Measurements from ENCODE around the gene ATP6V0A1.
A peak's percentile ranks its signal among the peaks of the same experiment; 100 is the strongest.
"Not testable (repeated sequence)": the region's sequence is repeated elsewhere in the genome, so short reads cannot be mapped to it uniquely, and the experiment has no call there.

Gene ATP6V0A1

GRCh38 chr17:42438600-42439567, 19.8 kb upstream of the ATP6V0A1 start:
- H3K4me3 ChIP-seq (ENCODE audit: low read depth, low read length): no peak overlapping the region
- H2AFZ ChIP-seq (ENCODE audit: low read length, unreplicated experiment): no peak overlapping the region
- no peak overlapping the region for H3K27ac ChIP-seq (ENCODE audit: low read depth, low read length)
- H3K4me1 ChIP-seq (ENCODE audit: control insufficient read depth, insufficient read depth, low read length, unreplicated experiment): peaks cover 14% of the 10 kb centered on the region
- no peaks in the 10 kb centered on the region for H3K27me3 ChIP-seq (ENCODE audit: insufficient read depth, low read length)
- H3K79me2 ChIP-seq (ENCODE audit: control insufficient read depth, insufficient read depth, low read length, unreplicated experiment): no peaks in the 10 kb centered on the region
- H3K36me3 ChIP-seq (ENCODE audit: insufficient read depth, low read length): no peaks in the 10 kb centered on the region

DNA sequence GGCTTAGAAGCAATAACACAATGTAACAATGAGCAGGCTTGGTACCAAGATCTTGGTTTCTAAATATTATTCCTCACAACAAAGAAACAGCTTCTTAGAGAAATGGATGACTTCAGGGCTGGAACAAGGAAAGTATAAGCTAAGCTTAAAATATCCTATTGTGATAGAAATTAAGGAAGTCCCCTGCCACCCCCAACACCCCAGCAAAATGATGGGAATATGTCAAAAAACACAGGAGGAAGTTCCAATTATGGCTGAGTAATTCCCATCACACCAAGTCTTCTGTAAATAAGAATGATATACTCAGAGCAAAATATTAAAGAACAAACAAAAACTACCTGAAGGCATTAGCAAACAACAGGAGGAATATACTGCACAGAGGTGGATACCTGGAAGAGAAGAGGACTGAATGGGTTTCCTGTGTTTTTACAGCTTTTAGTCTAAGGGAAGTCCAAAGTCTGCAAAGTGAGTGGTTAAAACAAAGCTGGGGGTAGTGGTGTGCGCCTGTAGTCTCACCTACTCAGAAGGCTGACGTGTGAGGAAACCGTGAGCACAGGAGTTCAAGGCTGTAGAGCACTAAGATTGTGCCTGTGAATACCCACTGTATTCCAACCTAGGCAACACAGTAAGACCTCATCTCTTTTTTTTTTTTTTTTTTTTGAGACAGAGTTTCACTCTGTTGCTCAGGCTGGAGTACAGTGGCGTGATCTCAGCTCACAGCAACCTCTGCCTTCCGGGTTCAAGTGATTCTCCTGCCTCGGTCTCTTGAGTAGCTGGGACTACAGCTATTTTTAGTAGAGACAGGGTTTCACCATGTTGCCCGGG, 17.1 kb upstream of the ATP6V0A1 start:
- no peak overlapping the region for H2AFZ ChIP-seq (ENCODE audit: low read length, unreplicated experiment)
- no peak overlapping the region for H3K4me3 ChIP-seq (ENCODE audit: low read depth, low read length)
- peaks cover 8% of the 10 kb centered on the region for H3K4me1 ChIP-seq (ENCODE audit: control insufficient read depth, insufficient read depth, low read length, unreplicated experiment)
- H3K79me2 ChIP-seq (ENCODE audit: control insufficient read depth, insufficient read depth, low read length, unreplicated experiment): no peaks in the 10 kb centered on the region
- no peaks in the 10 kb centered on the region for H3K27me3 ChIP-seq (ENCODE audit: insufficient read depth, low read length)
- H3K27ac ChIP-seq (ENCODE audit: low read depth, low read length): no peak overlapping the region
- H3K36me3 ChIP-seq (ENCODE audit: insufficient read depth, low read length): no peaks in the 10 kb centered on the region

GRCh38 chr17:42442196-42442565, 16.5 kb upstream of the ATP6V0A1 start:
- Histone ChIP-seq H2AFZ (ENCODE audit: low read length, unreplicated experiment) (no peak overlapping the region), H3K79me2 (ENCODE audit: control insufficient read depth, insufficient read depth, low read length, unreplicated experiment) (no peaks in the 10 kb centered on the region), H3K36me3 (ENCODE audit: insufficient read depth, low read length) (no peaks in the 10 kb centered on the region), H3K4me3 (ENCODE audit: low read depth, low read length) (no peak overlapping the region), H3K27me3 (ENCODE audit: insufficient read depth, low read length) (no peaks in the 10 kb centered on the region), H3K4me1 (ENCODE audit: control insufficient read depth, insufficient read depth, low read length, unreplicated experiment) (peaks cover 3% of the 10 kb centered on the region), H3K27ac (ENCODE audit: low read depth, low read length) (no peak overlapping the region)

DNA sequence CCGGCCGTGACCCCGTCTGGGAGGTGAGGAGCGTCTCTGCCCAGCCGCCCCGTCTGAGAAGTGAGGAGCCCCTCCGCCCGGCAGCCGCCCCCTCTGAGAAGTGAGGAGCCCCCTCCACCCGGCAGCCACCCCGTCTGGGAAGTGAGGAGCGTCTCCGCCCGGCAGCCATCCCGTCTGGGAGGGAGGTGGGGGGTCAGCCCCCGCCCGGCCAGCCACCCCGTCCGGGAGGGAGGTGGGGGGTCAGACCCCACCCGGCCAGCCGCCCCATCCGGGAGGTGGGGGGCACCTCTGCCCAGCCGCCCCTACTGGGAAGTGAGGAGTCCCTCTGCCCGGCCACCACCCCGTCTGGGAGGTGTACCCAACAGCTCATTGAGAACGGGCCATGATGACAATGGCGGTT, 9.5 kb upstream of the ATP6V0A1 start:
- not testable (repeated sequence) for H2AFZ ChIP-seq (ENCODE audit: low read length, unreplicated experiment); H3K27ac ChIP-seq (ENCODE audit: low read depth, low read length); H3K4me1 ChIP-seq (ENCODE audit: control insufficient read depth, insufficient read depth, low read length, unreplicated experiment); H3K79me2 ChIP-seq (ENCODE audit: control insufficient read depth, insufficient read depth, low read length, unreplicated experiment); H3K4me3 ChIP-seq (ENCODE audit: low read depth, low read length); H3K36me3 ChIP-seq (ENCODE audit: insufficient read depth, low read length); H3K27me3 ChIP-seq (ENCODE audit: insufficient read depth, low read length)

GRCh38 chr17:42449838-42450237, 8.8 kb upstream of the ATP6V0A1 start:
- H3K79me2 ChIP-seq (ENCODE audit: control insufficient read depth, insufficient read depth, low read length, unreplicated experiment); H3K4me3 ChIP-seq (ENCODE audit: low read depth, low read length); H3K36me3 ChIP-seq (ENCODE audit: insufficient read depth, low read length); H2AFZ ChIP-seq (ENCODE audit: low read length, unreplicated experiment); H3K4me1 ChIP-seq (ENCODE audit: control insufficient read depth, insufficient read depth, low read length, unreplicated experiment); H3K27me3 ChIP-seq (ENCODE audit: insufficient read depth, low read length); H3K27ac ChIP-seq (ENCODE audit: low read depth, low read length): not testable (repeated sequence)

DNA sequence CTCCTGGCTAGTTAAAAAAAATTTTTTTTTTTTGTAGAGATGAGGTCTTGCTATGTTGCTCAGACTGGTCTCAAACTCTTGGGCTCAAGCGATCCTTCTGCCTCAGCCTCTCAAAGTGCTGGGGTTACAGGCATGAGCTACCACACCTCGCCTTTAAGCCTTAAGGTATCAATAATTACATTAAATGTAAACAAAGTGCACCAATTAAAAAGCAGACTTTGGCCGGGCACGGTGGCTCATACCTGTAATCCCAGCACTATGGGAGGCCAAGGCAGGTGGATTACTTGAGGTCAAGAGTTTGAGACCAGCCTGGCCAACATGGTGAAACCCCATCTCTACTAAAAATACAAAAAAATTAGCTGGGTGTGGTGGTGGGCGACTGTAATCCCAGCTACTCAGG, 7.4 kb upstream of the ATP6V0A1 start:
- H3K79me2 ChIP-seq (ENCODE audit: control insufficient read depth, insufficient read depth, low read length, unreplicated experiment); H3K36me3 ChIP-seq (ENCODE audit: insufficient read depth, low read length); H2AFZ ChIP-seq (ENCODE audit: low read length, unreplicated experiment); H3K4me1 ChIP-seq (ENCODE audit: control insufficient read depth, insufficient read depth, low read length, unreplicated experiment); H3K4me3 ChIP-seq (ENCODE audit: low read depth, low read length); H3K27me3 ChIP-seq (ENCODE audit: insufficient read depth, low read length); H3K27ac ChIP-seq (ENCODE audit: low read depth, low read length): not testable (repeated sequence)

GRCh38 chr17:42453439-42453838, 5.2 kb upstream of the ATP6V0A1 start:
- Histone ChIP-seq H3K27me3 (ENCODE audit: insufficient read depth, low read length) (no peaks in the 10 kb centered on the region), H3K36me3 (ENCODE audit: insufficient read depth, low read length) (no peaks in the 10 kb centered on the region), H3K27ac (ENCODE audit: low read depth, low read length) (no peak overlapping the region), H3K4me1 (ENCODE audit: control insufficient read depth, insufficient read depth, low read length, unreplicated experiment) (peaks cover 17% of the 10 kb centered on the region), H2AFZ (ENCODE audit: low read length, unreplicated experiment) (no peak overlapping the region), H3K79me2 (ENCODE audit: control insufficient read depth, insufficient read depth, low read length, unreplicated experiment) (no peaks in the 10 kb centered on the region), H3K4me3 (ENCODE audit: low read depth, low read length) (no peak overlapping the region)

- H3K27ac ChIP-seq (ENCODE audit: low read depth, low read length); H3K4me3 ChIP-seq (ENCODE audit: low read depth, low read length); H2AFZ ChIP-seq (ENCODE audit: low read length, unreplicated experiment); H3K36me3 ChIP-seq (ENCODE audit: insufficient read depth, low read length); H3K79me2 ChIP-seq (ENCODE audit: control insufficient read depth, insufficient read depth, low read length, unreplicated experiment); H3K27me3 ChIP-seq (ENCODE audit: insufficient read depth, low read length): not testable (repeated sequence)
- peaks cover 17% of the 10 kb centered on the region for H3K4me1 ChIP-seq (ENCODE audit: control insufficient read depth, insufficient read depth, low read length, unreplicated experiment)
These were observed 3.7 kb upstream of the ATP6V0A1 start for GRCh38 chr17:42454987-42455386.

DNA sequence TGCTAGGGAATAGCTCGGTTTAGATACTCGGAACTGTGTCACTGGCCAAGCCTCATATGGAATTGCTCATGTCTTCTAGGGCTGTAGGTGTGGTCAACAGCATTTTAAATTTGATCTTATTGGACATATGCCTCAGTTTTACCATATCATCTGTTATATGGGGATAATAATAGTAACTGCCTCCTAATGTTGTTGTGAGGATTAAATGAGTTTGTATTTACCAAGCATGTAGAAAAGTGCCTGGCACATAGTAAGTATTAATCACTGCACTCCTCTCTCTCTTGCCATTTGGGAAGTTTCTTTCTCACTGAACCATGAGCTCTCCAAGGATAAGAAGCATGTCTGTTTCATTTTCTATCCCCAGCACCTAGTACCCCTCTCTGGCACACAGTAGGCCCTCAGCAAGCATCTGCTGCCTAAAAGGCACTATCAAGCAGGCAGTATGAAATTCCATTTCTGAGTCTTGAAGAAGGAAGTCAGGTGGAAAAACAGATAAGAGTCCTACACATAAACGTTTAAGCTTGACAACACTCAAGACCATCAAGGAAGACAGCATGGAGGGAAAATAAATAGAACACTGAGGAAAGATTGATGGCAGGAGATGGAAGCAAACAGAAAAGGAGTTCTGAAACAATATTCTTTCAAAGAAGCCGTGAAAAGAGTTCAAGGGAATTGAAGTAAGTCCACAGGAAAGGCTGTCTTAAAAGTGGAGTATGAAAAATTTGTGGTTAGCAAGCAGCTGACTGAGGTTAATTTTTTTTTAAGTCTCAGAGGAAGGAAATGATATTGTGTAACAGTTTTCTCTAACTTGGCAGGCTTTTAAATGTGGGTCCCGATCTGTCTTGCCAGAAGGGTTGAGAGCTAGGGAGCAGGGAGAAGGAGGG, 2.2 kb upstream of the ATP6V0A1 start:
- Histone ChIP-seq H3K4me3 (ENCODE audit: low read depth, low read length) (peak overlapping the region; percentile 39), H3K36me3 (ENCODE audit: insufficient read depth, low read length) (no peaks in the 10 kb centered on the region), H3K27me3 (ENCODE audit: insufficient read depth, low read length) (no peaks in the 10 kb centered on the region), H2AFZ (ENCODE audit: low read length, unreplicated experiment) (peak overlapping the region; percentile 57), H3K4me1 (ENCODE audit: control insufficient read depth, insufficient read depth, low read length, unreplicated experiment) (peaks cover 28% of the 10 kb centered on the region), H3K79me2 (ENCODE audit: control insufficient read depth, insufficient read depth, low read length, unreplicated experiment) (peaks cover 15% of the 10 kb centered on the region), H3K27ac (ENCODE audit: low read depth, low read length) (peak overlapping the region; percentile 61)

- Histone ChIP-seq H3K4me1 (ENCODE audit: control insufficient read depth, insufficient read depth, low read length, unreplicated experiment) (peaks cover 28% of the 10 kb centered on the region), H3K4me3 (ENCODE audit: low read depth, low read length) (peak overlapping the region; percentile 39), H3K79me2 (ENCODE audit: control insufficient read depth, insufficient read depth, low read length, unreplicated experiment) (peaks cover 19% of the 10 kb centered on the region), H3K27me3 (ENCODE audit: insufficient read depth, low read length) (no peaks in the 10 kb centered on the region), H3K36me3 (ENCODE audit: insufficient read depth, low read length) (no peaks in the 10 kb centered on the region), H2AFZ (ENCODE audit: low read length, unreplicated experiment) (peak overlapping the region; percentile 57), H3K27ac (ENCODE audit: low read depth, low read length) (peak overlapping the region; percentile 61)
These were observed 1.4 kb upstream of the ATP6V0A1 start for GRCh38 chr17:42457107-42457792.
